GM12875 (cell line): ENCODE results near the gene NKAPD1.
"Not testable (repeated sequence)": the region's sequence is repeated elsewhere in the genome, so short reads cannot be mapped to it uniquely, and the experiment has no call there.

ENCODE experiments used
- H3K4me3 ChIP-seq: one replicate; pipeline ENCODE4 v1.5.1; 2011; ENCODE audit warnings: low read depth, low read length, control low read depth
- TF ChIP-seq, protein P1 (sequence below): IDR thresholded peaks from 2 replicates; pipeline ENCODE4 v1.5.1; 2011; ENCODE audit warnings: low read depth, mild to moderate bottlenecking, control low read depth, inconsistent platforms, low read length, moderate library complexity, borderline replicate concordance; ENCODE audit not compliant: insufficient read depth

The NKAPD1 gene

DNA sequence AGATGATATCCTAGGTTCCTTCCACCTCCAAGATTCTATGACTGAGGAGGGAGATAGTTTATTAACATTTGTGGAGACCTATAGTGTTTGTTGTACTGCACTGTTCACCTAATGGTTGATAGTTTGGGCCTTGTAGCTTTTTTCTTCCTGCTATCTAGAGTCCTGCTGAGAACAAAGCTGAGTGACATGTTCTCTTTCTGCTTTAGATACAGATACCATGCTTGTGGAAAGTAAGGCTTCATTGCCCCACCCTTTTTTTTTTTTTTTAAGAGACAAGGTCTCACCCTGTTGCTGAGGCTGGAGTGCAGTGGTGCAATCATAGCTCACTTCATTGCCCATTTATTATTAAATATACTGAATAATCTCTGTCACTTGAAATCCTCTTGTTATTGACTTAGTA, 36.6 kb upstream of the NKAPD1 start:
- TF ChIP-seq, protein P1, sequence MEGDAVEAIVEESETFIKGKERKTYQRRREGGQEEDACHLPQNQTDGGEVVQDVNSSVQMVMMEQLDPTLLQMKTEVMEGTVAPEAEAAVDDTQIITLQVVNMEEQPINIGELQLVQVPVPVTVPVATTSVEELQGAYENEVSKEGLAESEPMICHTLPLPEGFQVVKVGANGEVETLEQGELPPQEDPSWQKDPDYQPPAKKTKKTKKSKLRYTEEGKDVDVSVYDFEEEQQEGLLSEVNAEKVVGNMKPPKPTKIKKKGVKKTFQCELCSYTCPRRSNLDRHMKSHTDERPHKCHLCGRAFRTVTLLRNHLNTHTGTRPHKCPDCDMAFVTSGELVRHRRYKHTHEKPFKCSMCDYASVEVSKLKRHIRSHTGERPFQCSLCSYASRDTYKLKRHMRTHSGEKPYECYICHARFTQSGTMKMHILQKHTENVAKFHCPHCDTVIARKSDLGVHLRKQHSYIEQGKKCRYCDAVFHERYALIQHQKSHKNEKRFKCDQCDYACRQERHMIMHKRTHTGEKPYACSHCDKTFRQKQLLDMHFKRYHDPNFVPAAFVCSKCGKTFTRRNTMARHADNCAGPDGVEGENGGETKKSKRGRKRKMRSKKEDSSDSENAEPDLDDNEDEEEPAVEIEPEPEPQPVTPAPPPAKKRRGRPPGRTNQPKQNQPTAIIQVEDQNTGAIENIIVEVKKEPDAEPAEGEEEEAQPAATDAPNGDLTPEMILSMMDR, result no peak

DNA sequence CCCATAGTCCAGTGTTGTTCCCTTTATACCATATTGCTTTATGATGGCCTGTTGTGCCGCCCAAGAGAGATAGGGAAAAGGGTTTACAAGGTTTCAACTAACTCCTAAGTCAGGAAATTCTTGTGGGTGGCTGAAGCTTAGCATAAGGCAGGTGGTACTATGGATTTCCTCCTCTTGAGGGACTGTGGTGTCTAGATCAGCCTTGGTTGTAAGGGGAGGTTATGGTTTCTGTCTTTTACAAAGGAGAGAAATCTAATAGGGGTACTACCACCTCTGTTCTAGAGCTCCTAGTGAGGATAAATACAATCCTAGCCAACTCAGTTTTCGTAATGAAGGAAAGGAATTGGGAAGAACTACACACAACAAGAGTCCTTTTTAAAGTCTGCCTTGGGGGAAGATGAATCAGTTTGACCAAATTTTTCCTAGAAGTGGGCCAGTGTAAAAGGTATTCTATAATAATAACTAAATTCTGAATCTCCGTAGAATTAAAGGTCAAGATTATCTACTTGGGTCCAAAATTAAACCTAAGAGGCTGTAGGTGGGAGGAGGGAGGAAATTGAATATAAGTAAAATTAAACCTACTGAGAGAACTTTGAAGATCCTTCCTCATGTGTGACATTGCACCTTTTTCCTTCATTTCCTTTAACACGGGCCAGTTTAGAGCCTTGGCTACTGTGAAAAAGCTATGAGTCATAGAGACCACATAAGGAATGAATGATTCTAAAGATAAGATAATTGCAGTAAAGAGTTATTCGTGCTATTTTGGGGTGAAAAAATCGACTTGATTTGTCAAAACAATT, 31.7 kb upstream of the NKAPD1 start:
- no peak overlapping the region for H3K4me3 ChIP-seq
- TF ChIP-seq, protein P1, result no peak

More for the DNA sequence above, 36.6 kb upstream of the NKAPD1 start:
- no peak overlapping the region for H3K4me3 ChIP-seq

DNA sequence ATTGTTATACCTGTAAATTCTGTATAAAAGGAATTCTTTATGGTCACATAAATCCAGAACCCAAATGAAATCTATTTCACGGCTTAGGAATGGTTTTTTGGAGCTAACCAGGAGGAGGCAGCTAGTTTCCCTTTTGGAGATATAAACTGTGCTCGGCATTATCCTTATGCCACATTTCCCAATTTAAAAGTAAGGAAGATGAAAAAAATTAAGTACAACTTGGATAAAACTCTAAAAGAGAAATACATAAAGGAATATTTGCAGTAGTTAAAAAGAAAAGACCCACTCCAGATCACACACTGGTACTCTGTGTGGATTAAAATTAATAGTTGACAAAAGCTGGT, 31.2 kb upstream of the NKAPD1 start:
- H3K4me3 ChIP-seq, result no peak overlapping the region
- TF ChIP-seq, protein P1, result no peak

DNA sequence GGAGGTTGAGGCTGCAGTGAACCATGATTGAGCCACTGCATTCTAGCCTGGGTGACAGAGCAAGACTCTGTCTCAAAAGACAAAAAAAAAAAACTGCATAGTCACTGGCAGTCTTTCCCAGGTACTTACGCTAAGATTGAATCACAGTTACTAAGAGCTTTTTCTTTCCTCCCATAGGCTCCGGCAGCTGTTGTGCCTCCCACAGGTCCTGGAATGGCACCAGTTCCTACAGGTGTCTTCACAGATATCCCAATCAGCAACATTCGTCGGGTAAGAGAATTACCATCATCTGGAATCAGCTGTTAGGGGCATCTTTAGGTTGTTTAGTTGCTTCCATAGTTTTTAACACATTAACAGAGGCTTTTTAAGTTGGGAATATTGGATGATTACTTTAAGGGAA, 29.1 kb upstream of the NKAPD1 start:
- TF ChIP-seq, protein P1, result no peak
- no peak overlapping the region for H3K4me3 ChIP-seq

DNA sequence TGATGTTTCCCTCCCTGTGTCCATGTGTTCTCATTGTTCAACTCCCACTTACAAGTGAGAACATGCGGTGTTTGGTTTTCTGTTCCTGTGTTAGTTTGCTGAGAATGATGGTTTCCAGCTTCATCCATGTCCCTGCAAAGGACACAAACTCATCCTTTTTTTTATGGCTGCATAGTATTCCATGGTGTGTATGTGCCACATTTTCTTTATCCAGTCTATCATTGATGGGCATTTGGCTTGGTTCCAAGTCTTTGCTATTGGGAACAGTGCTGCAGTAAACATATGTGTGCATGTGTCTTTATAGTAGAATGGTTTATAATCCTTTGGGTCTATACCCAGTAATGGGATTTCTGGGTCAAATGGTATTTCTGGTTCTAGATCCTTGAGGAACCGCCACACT, 27.5 kb upstream of the NKAPD1 start:
- not testable (repeated sequence) for H3K4me3 ChIP-seq

GRCh38 chr11:112048256-112048655, 25.8 kb upstream of the NKAPD1 start:
- H3K4me3 ChIP-seq, result not testable (repeated sequence)

GRCh38 chr11:112049777-112050176, 24.3 kb upstream of the NKAPD1 start:
- TF ChIP-seq, protein P1, result no peak
- H3K4me3 ChIP-seq, result no peak overlapping the region

DNA sequence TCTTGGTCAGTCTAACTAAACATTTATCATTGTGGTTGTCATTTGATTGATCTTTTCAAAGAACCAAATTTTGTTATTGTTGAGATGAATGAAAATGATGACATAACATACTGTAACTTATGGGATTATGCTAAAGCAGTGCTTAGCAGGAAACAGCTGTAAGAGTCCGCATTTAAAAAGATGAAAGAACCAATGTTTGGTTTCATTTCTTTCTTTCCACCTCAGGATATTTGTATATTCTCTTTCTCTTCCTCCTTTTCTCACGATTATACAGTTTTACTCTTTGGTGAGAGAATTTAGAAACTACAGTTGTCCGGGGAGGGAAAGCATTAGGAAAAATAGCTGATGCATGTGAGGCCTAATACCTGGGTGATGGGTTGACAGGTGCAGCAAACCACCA, 23.4 kb upstream of the NKAPD1 start:
- TF ChIP-seq, protein P1, result no peak
- H3K4me3 ChIP-seq, result no peak overlapping the region
